GM23338 (cell line): ENCODE measurements around the gene NR3C1. TPM values are rescaled to one million over a fixed set of nuclear protein-coding genes. Genes with fewer than 3 reads are reported as not detected.

ENCODE experiments used
- ATAC-seq: fragments of 200-7000 bp; cut with Tn5 transposase; 3 replicates; pipeline ENCODE4 v1.9.1; 2020
- DNase-seq: peaks from one replicate; pipeline ENCODE4 v3.0.0-alpha.2; 2015; ENCODE audit warnings: low spot score
- H2AFZ ChIP-seq: fragments of 200-600 bp; sonication (generic); 2 replicates; pipeline ENCODE4 v1.8.0; 2016; ENCODE audit warnings: antibody characterized with exemption, mild to moderate bottlenecking, moderate library complexity
- H3F3A ChIP-seq: fragments of 200-600 bp; sonication (generic); replicated peaks from 2 replicates; pipeline ENCODE4 v1.8.0; 2017; ENCODE audit warnings: antibody characterized with exemption, mixed run types, low read depth
- H3K27ac ChIP-seq: fragments of 200-600 bp; sonication (generic); 2 replicates; pipeline ENCODE4 v1.6.1; 2016; ENCODE audit warnings: low read depth
- H3K27me3 ChIP-seq: fragments of 200-600 bp; sonication (generic); 2 replicates; pipeline ENCODE4 v1.8.0; 2016; ENCODE audit warnings: mild to moderate bottlenecking, mixed run types, moderate library complexity; ENCODE audit not compliant: insufficient read depth
- H3K36me3 ChIP-seq: fragments of 200-600 bp; sonication (generic); 2 replicates; pipeline ENCODE4 v1.8.0; 2016; ENCODE audit warnings: mild to moderate bottlenecking; ENCODE audit not compliant: insufficient read depth
- H3K4me1 ChIP-seq: fragments of 200-600 bp; sonication (generic); 2 replicates; pipeline ENCODE4 v1.8.0; 2016; ENCODE audit warnings: mild to moderate bottlenecking, moderate library complexity; ENCODE audit not compliant: insufficient read depth
- H3K4me2 ChIP-seq: fragments of 200-600 bp; sonication (generic); 2 replicates; pipeline ENCODE4 v1.7.1; 2017; ENCODE audit warnings: mixed run types
- H3K4me3 ChIP-seq: fragments of 200-600 bp; sonication (generic); 2 replicates; pipeline ENCODE4 v1.6.1; 2016; ENCODE audit warnings: mixed run types
- H3K79me2 ChIP-seq: fragments of 200-600 bp; sonication (generic); replicated peaks from 2 replicates; pipeline ENCODE4 v1.8.0; 2017; ENCODE audit warnings: mild to moderate bottlenecking; ENCODE audit not compliant: insufficient read depth
- H3K9me2 ChIP-seq: fragments of 200-600 bp; sonication (generic); 2 replicates; pipeline ENCODE4 v1.8.0; 2017; ENCODE audit not compliant: insufficient read depth
- H4K20me1 ChIP-seq: fragments of 200-600 bp; sonication (generic); replicated peaks from 2 replicates; pipeline ENCODE4 v1.8.0; 2017; ENCODE audit warnings: mild to moderate bottlenecking; ENCODE audit not compliant: insufficient read depth
- H3K27ac Mint-ChIP-seq: 2 replicates; pipeline ENCODE4 v1.8.0; 2020; ENCODE audit warnings: inconsistent platforms, mild to moderate bottlenecking, moderate library complexity, mixed read lengths
- H3K27me3 Mint-ChIP-seq: 3 replicates; pipeline ENCODE4 v1.8.0; 2022; ENCODE audit warnings: low read depth, mild to moderate bottlenecking, moderate library complexity, mixed read lengths, inconsistent platforms; ENCODE audit not compliant: insufficient read depth, poor library complexity
- H3K36me3 Mint-ChIP-seq: 3 replicates; pipeline ENCODE4 v1.8.0; 2021; ENCODE audit warnings: low read depth, mild to moderate bottlenecking, inconsistent platforms, moderate library complexity, mixed read lengths
- H3K4me1 Mint-ChIP-seq: 3 replicates; pipeline ENCODE4 v1.8.0; 2020; ENCODE audit warnings: mild to moderate bottlenecking, inconsistent platforms, mixed read lengths
- H3K4me3 Mint-ChIP-seq: 3 replicates; pipeline ENCODE4 v1.8.0; 2021; ENCODE audit warnings: moderate library complexity, mild to moderate bottlenecking, inconsistent platforms, mixed read lengths
- H3K9me3 Mint-ChIP-seq: 3 replicates; pipeline ENCODE4 v1.8.0; 2020; ENCODE audit warnings: moderate library complexity, mild to moderate bottlenecking, inconsistent platforms, mixed read lengths
- STAT1 ChIP-seq: IDR thresholded peaks from one replicate; pipeline ENCODE4 v1.6.1; 2016; ENCODE audit warnings: antibody characterized with exemption; ENCODE audit not compliant: unreplicated experiment
- ZNF114 ChIP-seq: fragments of 250-450 bp; sonication (Bioruptor Pico); IDR thresholded peaks from 2 replicates; pipeline ENCODE4 v1.5.0; 2020; ENCODE audit warnings: mild to moderate bottlenecking, moderate library complexity
- ZNF331 ChIP-seq: fragments of 250-450 bp; sonication (Bioruptor Pico); IDR thresholded peaks from 2 replicates; pipeline ENCODE4 v1.5.0; 2020; ENCODE audit warnings: low read depth, mild to moderate bottlenecking, moderate library complexity
- polyA plus RNA-seq: library from polyadenylated mRNA; unstranded; fragments of >200 nt; fragmentation: Nextera tagmentation; extraction: Ambion mirVana; gene quantifications from 2 replicates; pipeline ENCODE4 v1.2.1, GENCODE V29; 2016
- total RNA-seq: library from RNA; depleted of rRNA; stranded (reverse); fragments of >200 nt; shearing (Covaris generic); gene quantifications from 2 replicates; pipeline ENCODE4 v1.2.3, GENCODE V29; 2014
- TF ChIP-seq, protein P1 (sequence below): IDR thresholded peaks from one replicate; pipeline ENCODE4 v1.6.1; 2018; ENCODE audit warnings: antibody characterized with exemption; ENCODE audit not compliant: unreplicated experiment
- TF ChIP-seq, protein P2 (sequence below): fragments of 250-450 bp; sonication (Bioruptor Pico); IDR thresholded peaks from 2 replicates; pipeline ENCODE4 v1.5.0; 2020; ENCODE audit warnings: mild to moderate bottlenecking, moderate library complexity

The NR3C1 gene
- total and polyA plus RNA-seq, 2 experiments from 2014 or later: 1.2 to 4.6 TPM

DNA sequence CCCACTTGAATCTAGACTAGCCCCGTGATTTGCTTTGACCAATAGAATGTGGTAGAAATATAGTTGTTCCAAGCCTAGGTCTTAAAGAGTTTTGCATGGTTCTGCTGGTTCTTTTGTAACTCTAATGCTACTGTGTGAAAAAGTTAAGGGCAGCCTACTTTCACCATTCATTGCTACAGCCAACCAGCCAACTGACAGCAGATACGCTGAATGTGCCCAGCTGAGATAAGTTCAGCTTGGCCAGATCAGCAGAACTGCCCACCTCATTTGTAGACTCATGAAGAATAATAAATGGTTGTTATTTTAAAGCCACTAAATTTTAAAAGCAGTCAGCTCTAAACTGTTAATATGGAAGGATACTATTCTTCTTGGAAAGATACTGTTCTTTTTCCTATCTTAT, 23.9 kb downstream of the NR3C1 start (continued):
- TF ChIP-seq, protein P1, sequence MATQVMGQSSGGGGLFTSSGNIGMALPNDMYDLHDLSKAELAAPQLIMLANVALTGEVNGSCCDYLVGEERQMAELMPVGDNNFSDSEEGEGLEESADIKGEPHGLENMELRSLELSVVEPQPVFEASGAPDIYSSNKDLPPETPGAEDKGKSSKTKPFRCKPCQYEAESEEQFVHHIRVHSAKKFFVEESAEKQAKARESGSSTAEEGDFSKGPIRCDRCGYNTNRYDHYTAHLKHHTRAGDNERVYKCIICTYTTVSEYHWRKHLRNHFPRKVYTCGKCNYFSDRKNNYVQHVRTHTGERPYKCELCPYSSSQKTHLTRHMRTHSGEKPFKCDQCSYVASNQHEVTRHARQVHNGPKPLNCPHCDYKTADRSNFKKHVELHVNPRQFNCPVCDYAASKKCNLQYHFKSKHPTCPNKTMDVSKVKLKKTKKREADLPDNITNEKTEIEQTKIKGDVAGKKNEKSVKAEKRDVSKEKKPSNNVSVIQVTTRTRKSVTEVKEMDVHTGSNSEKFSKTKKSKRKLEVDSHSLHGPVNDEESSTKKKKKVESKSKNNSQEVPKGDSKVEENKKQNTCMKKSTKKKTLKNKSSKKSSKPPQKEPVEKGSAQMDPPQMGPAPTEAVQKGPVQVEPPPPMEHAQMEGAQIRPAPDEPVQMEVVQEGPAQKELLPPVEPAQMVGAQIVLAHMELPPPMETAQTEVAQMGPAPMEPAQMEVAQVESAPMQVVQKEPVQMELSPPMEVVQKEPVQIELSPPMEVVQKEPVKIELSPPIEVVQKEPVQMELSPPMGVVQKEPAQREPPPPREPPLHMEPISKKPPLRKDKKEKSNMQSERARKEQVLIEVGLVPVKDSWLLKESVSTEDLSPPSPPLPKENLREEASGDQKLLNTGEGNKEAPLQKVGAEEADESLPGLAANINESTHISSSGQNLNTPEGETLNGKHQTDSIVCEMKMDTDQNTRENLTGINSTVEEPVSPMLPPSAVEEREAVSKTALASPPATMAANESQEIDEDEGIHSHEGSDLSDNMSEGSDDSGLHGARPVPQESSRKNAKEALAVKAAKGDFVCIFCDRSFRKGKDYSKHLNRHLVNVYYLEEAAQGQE: no peak
- TF ChIP-seq STAT1: no peak
- TF ChIP-seq, protein P2, sequence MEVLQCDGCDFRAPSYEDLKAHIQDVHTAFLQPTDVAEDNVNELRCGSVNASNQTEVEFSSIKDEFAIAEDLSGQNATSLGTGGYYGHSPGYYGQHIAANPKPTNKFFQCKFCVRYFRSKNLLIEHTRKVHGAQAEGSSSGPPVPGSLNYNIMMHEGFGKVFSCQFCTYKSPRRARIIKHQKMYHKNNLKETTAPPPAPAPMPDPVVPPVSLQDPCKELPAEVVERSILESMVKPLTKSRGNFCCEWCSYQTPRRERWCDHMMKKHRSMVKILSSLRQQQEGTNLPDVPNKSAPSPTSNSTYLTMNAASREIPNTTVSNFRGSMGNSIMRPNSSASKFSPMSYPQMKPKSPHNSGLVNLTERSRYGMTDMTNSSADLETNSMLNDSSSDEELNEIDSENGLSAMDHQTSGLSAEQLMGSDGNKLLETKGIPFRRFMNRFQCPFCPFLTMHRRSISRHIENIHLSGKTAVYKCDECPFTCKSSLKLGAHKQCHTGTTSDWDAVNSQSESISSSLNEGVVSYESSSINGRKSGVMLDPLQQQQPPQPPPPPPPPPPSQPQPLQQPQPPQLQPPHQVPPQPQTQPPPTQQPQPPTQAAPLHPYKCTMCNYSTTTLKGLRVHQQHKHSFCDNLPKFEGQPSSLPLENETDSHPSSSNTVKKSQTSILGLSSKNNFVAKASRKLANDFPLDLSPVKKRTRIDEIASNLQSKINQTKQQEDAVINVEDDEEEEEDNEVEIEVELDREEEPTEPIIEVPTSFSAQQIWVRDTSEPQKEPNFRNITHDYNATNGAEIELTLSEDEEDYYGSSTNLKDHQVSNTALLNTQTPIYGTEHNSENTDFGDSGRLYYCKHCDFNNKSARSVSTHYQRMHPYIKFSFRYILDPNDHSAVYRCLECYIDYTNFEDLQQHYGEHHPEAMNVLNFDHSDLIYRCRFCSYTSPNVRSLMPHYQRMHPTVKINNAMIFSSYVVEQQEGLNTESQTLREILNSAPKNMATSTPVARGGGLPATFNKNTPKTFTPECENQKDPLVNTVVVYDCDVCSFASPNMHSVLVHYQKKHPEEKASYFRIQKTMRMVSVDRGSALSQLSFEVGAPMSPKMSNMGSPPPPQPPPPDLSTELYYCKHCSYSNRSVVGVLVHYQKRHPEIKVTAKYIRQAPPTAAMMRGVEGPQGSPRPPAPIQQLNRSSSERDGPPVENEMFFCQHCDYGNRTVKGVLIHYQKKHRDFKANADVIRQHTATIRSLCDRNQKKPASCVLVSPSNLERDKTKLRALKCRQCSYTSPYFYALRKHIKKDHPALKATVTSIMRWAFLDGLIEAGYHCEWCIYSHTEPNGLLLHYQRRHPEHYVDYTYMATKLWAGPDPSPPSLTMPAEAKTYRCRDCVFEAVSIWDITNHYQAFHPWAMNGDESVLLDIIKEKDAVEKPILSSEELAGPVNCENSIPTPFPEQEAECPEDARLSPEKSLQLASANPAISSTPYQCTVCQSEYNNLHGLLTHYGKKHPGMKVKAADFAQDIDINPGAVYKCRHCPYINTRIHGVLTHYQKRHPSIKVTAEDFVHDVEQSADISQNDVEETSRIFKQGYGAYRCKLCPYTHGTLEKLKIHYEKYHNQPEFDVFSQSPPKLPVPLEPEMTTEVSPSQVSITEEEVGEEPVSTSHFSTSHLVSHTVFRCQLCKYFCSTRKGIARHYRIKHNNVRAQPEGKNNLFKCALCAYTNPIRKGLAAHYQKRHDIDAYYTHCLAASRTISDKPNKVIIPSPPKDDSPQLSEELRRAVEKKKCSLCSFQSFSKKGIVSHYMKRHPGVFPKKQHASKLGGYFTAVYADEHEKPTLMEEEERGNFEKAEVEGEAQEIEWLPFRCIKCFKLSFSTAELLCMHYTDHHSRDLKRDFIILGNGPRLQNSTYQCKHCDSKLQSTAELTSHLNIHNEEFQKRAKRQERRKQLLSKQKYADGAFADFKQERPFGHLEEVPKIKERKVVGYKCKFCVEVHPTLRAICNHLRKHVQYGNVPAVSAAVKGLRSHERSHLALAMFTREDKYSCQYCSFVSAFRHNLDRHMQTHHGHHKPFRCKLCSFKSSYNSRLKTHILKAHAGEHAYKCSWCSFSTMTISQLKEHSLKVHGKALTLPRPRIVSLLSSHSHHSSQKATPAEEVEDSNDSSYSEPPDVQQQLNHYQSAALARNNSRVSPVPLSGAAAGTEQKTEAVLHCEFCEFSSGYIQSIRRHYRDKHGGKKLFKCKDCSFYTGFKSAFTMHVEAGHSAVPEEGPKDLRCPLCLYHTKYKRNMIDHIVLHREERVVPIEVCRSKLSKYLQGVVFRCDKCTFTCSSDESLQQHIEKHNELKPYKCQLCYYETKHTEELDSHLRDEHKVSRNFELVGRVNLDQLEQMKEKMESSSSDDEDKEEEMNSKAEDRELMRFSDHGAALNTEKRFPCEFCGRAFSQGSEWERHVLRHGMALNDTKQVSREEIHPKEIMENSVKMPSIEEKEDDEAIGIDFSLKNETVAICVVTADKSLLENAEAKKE (CRISPR knock-in tag): no peak

DNA sequence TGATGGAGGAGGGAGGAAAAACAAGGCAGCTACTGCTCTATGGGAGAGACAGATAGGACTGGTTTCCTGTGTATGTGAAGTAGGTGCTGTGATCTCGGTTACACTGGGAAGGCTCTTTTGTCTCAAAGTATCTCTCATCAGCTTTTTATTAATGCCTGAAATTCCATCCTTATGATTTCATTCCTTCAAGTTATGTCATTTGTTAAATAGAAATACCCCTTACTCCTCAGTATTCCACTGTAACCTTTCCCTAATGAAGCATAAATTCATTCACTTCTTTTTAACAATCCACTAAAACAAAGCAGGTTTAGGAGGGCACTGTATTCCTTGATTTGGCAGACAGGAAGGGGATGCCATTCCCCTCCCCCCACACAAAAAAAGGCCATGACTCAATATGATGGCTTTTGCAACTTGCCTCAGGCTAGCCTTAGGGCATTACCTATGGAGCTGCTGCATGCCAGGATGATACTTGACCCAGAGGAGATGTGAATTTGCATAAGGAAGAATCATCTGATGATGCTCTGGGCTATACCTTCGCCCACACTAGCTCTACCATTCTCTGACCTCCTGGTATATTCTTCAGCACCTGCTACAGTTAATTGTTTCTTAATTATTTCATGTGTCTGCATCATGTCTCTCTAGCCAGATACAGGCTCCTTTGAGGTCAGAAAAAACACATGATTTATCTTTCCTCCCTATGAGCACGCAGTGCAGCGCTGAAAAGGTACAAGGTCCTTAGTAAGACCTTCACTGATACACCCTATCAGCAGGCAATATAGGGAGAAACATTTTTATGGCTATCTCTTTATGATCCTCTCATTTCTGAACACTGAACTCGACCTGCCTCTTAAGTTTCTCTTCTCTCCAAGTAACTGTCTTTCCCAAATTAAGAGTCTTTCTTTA, 26.3 kb downstream of the NR3C1 start:
- DNase-seq (peak; percentile 63), ATAC-seq (peak; percentile 78)
- Histone ChIP-seq H3K4me2 (peak overlapping the region; percentile 1; the same call in 1 of the 2 replicates), H3F3A (no peaks in the 10 kb centered on the region), H3K27ac (no peak overlapping the region), H3K79me2 (no peaks in the 10 kb centered on the region), H2AFZ (no peak overlapping the region), H3K4me3 (no peak overlapping the region), H3K27me3 (no peaks in the 10 kb centered on the region), H3K36me3 (no peaks in the 10 kb centered on the region), H4K20me1 (no peaks in the 10 kb centered on the region), H3K4me1 (peaks cover 22% of the 10 kb centered on the region), H3K9me2 (no peaks in the 10 kb centered on the region)
- Mint-ChIP-seq H3K27ac (no peak overlapping the region; the same call in 1 of the 2 replicates), H3K36me3 (no peaks in the 10 kb centered on the region), H3K4me1 (peaks cover 23% of the 10 kb centered on the region), H3K9me3 (no peaks in the 10 kb centered on the region; the same call in 2 of the 3 replicates), H3K4me3 (no peak overlapping the region), H3K27me3 (no peaks in the 10 kb centered on the region)
- no peak for TF ChIP-seq ZNF331 (CRISPR knock-in tag)
- TF ChIP-seq ZNF114: no peak
